BE2C (cell line): ENCODE results near the gene HBP1.

Experiments used
- DNase-seq: peaks from one replicate; pipeline ENCODE4 v3.0.0-alpha.2; 2020
- H3K27me3 ChIP-seq: fragments of 250-450 bp; sonication (Bioruptor Pico); 2 replicates; pipeline ENCODE4 v1.5.1; 2020; ENCODE audit warnings: mild to moderate bottlenecking
- H3K36me3 ChIP-seq: fragments of 250-450 bp; sonication (Bioruptor Pico); 2 replicates; pipeline ENCODE4 v1.5.1; 2020; ENCODE audit warnings: mild to moderate bottlenecking
- H3K4me1 ChIP-seq: fragments of 250-450 bp; sonication (Bioruptor Pico); 2 replicates; pipeline ENCODE4 v1.5.1; 2020
- H3K4me3 ChIP-seq: 2 replicates; pipeline ENCODE4 v1.5.1; 2011; ENCODE audit warnings: low read depth, low read length
- H3K9me3 ChIP-seq: fragments of 250-450 bp; sonication (Bioruptor Pico); 2 replicates; pipeline ENCODE4 v1.5.1; 2020
- CTCF ChIP-seq: IDR thresholded peaks from 2 replicates; pipeline ENCODE4 v1.5.1; 2012; ENCODE audit warnings: mild to moderate bottlenecking, low read depth, low read length

Gene HBP1

GRCh38 chr7:107233174-107233573 lies 64.4 kb downstream of the HBP1 start:
- Histone ChIP-seq H3K36me3 (no peaks in the 10 kb centered on the region), H3K4me1 (no peaks in the 10 kb centered on the region; the same call in 1 of the 2 replicates), H3K9me3 (no peaks in the 10 kb centered on the region), H3K27me3 (no peaks in the 10 kb centered on the region), H3K4me3 (no peak overlapping the region)
- TF ChIP-seq CTCF = no peak
- DNase-seq = no peak

GRCh38 chr7:107233981-107234380 lies 65.2 kb downstream of the HBP1 start:
- no peaks in the 10 kb centered on the region for H3K36me3 ChIP-seq

GRCh38 chr7:107234436-107234835 lies 65.6 kb downstream of the HBP1 start:
- DNase-seq = no peak
- no peak overlapping the region for H3K4me3 ChIP-seq
- H3K4me1 ChIP-seq = no peaks in the 10 kb centered on the region; the same call in 1 of the 2 replicates
- no peaks in the 10 kb centered on the region for H3K9me3 ChIP-seq
- H3K36me3 ChIP-seq = no peaks in the 10 kb centered on the region
- TF ChIP-seq CTCF = no peak
- H3K27me3 ChIP-seq = no peaks in the 10 kb centered on the region

More at GRCh38 chr7:107233981-107234380, 65.2 kb downstream of the HBP1 start:
- no peak for DNase-seq
- Histone ChIP-seq H3K9me3 (no peaks in the 10 kb centered on the region), H3K27me3 (no peaks in the 10 kb centered on the region), H3K4me1 (no peaks in the 10 kb centered on the region; the same call in 1 of the 2 replicates), H3K4me3 (no peak overlapping the region)
- no peak for TF ChIP-seq CTCF

- Histone ChIP-seq H3K27me3 (no peaks in the 10 kb centered on the region), H3K4me3 (no peak overlapping the region), H3K36me3 (peaks cover under 1% of the 10 kb centered on the region; the same call in 1 of the 2 replicates), H3K9me3 (no peaks in the 10 kb centered on the region), H3K4me1 (no peaks in the 10 kb centered on the region; the same call in 1 of the 2 replicates)
- no peak for TF ChIP-seq CTCF
- DNase-seq = no peak
These were observed 68.1 kb downstream of the HBP1 start for GRCh38 chr7:107236862-107237261.

- no peak for DNase-seq
- no peak for TF ChIP-seq CTCF
These were observed 68.6 kb downstream of the HBP1 start for GRCh38 chr7:107237451-107237850.

GRCh38 chr7:107242267-107242666 lies 73.5 kb downstream of the HBP1 start:
- Histone ChIP-seq H3K36me3 (peaks cover 3% of the 10 kb centered on the region; the same call in 1 of the 2 replicates), H3K9me3 (no peaks in the 10 kb centered on the region; the same call in 1 of the 2 replicates), H3K4me1 (no peaks in the 10 kb centered on the region), H3K4me3 (no peak overlapping the region), H3K27me3 (no peaks in the 10 kb centered on the region)
- DNase-seq = no peak
- TF ChIP-seq CTCF = no peak

More at GRCh38 chr7:107237451-107237850, 68.6 kb downstream of the HBP1 start:
- Histone ChIP-seq H3K9me3 (no peaks in the 10 kb centered on the region), H3K4me1 (no peaks in the 10 kb centered on the region; the same call in 1 of the 2 replicates), H3K36me3 (peaks cover 3% of the 10 kb centered on the region; the same call in 1 of the 2 replicates), H3K27me3 (no peaks in the 10 kb centered on the region), H3K4me3 (no peak overlapping the region)
